Thymus (tissue), 11 donors: Measurements from ENCODE around the gene SLC8A2. TPM values are rescaled to one million over a fixed set of nuclear protein-coding genes. Genes with fewer than 3 reads are reported as not detected.

Source experiments
- DNase-seq, 9 donors: peaks; one replicate each; pipeline ENCODE4 v3.0.0-alpha.2; 2013; ENCODE audit warnings: low spot score in 9 of 9, low read depth in 6 of 9, missing footprints in 1 of 9
- H3K27ac ChIP-seq, 2 donors: one replicate each; pipeline ENCODE4 v1.5.1; 2013; ENCODE audit warnings: control low read depth in 1 of 2, low read depth in 1 of 2, low read length in 1 of 2, mild to moderate bottlenecking in 1 of 2, moderate library complexity in 1 of 2
- H3K27me3 ChIP-seq, 2 donors: one replicate each; pipeline ENCODE4 v1.5.1; 2013; ENCODE audit warnings: low read length in 1 of 2; ENCODE audit not compliant: control insufficient read depth in 2 of 2, insufficient read depth in 1 of 2
- H3K36me3 ChIP-seq, 2 donors: one replicate each; pipeline ENCODE4 v1.5.1; 2013; ENCODE audit warnings: low read length in 1 of 2, mild to moderate bottlenecking in 1 of 2, moderate library complexity in 1 of 2; ENCODE audit not compliant: control insufficient read depth in 2 of 2, insufficient read depth in 2 of 2
- H3K4me1 ChIP-seq, 2 donors: one replicate each; pipeline ENCODE4 v1.5.1; 2013; ENCODE audit warnings: low read length in 2 of 2; ENCODE audit not compliant: control insufficient read depth in 2 of 2, insufficient read depth in 2 of 2
- H3K4me3 ChIP-seq, 2 donors: one replicate each; pipeline ENCODE4 v1.5.1; 2013; ENCODE audit warnings: low read length in 2 of 2, control low read depth in 1 of 2, mild to moderate bottlenecking in 1 of 2
- H3K9me3 ChIP-seq, 2 donors: one replicate each; pipeline ENCODE4 v1.5.1; 2013; ENCODE audit warnings: low read length in 1 of 2, mild to moderate bottlenecking in 1 of 2; ENCODE audit not compliant: control insufficient read depth in 2 of 2, insufficient read depth in 1 of 2
- WGBS: extraction: QIAGEN DNeasy Blood & Tissue Kit; methylation state at CpG from one replicate; pipeline ENCODE4 v1.1.7; 2013; 5-methylcytosine and 5-hydroxymethylcytosine counted together
- polyA plus RNA-seq: library from polyadenylated mRNA; stranded (reverse); fragments of 200-250 nt; gene quantifications from one replicate; pipeline ENCODE4 v1.2.3, GENCODE V29; 2013
- total RNA-seq: library from RNA; stranded (reverse); fragments of 120-200 nt; gene quantifications from one replicate; pipeline ENCODE4 v1.2.4, GENCODE V29; 2013
- donor health status: healthy.

SLC8A2 gene
- total and polyA plus RNA-seq, 2 donors = 0.14 to 0.16 TPM

DNA sequence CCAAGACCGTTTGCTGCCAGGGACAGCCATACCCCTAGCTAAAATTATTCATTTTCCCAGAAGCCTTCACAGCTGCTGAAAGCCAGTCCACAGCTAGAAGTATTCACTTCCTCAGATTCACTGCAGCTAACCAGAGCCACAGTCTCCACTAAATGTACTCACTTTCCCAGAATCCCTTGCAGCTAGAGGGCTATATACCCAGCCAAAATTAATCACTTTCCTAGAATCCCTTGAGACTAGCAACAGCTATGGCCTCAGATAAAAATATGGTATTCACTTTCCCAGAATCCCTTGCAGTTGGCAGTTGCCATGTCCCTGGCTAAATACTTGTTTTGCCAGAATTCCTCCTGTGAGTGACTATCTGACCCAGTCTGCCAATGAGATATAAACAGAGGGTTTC, 38.6 kb downstream of the SLC8A2 start:
- peaks cover under 1 to 20% of the 10 kb centered on the region in 2 donors for H3K4me1 ChIP-seq
- no peak for DNase-seq
- peaks cover 32 to 66% of the 10 kb centered on the region in 2 donors for H3K27me3 ChIP-seq
- no peak overlapping the region for H3K27ac ChIP-seq
- H3K4me3 ChIP-seq = no peak overlapping the region
- WGBS = 15% methylated on average over 1 of the region's 1 CpG
- no peaks in the 10 kb centered on the region for H3K36me3 ChIP-seq
- H3K9me3 ChIP-seq = peaks cover 0 to 5% of the 10 kb centered on the region in 2 donors

DNA sequence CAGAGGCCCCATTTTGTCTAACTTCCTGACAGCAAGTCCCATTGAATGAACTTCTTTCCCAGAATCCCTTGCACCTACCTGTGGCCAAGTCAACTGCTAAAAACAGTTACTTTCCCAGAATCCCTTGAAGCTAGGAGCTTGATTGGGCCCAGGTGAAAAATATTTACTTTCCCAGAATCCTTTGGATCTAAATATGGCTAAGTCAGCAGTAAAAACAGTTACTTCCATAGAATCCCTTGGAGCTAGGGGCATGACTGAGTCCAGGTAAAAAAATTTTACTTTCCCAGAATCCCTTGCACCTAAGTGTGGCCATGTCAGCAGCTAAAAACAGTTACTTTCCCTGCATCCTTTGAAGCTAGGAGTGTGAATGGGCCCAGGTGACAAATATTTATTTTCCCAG, 39.2 kb downstream of the SLC8A2 start:
- H3K27ac ChIP-seq = no peak overlapping the region
- peaks cover 33 to 66% of the 10 kb centered on the region in 2 donors for H3K27me3 ChIP-seq
- H3K36me3 ChIP-seq = no peaks in the 10 kb centered on the region
- DNase-seq = no peak
- H3K4me1 ChIP-seq = peaks cover 3 to 26% of the 10 kb centered on the region in 2 donors
- H3K4me3 ChIP-seq = no peak overlapping the region
- peaks cover 0 to 5% of the 10 kb centered on the region in 2 donors for H3K9me3 ChIP-seq

GRCh38 chr19:47432091-47432490, 39.6 kb downstream of the SLC8A2 start:
- Histone ChIP-seq H3K9me3 (peaks cover 0 to 5% of the 10 kb centered on the region in 2 donors), H3K27me3 (peaks cover 35 to 68% of the 10 kb centered on the region in 2 donors), H3K4me3 (no peak overlapping the region), H3K36me3 (no peaks in the 10 kb centered on the region), H3K4me1 (peaks cover 3 to 28% of the 10 kb centered on the region in 2 donors), H3K27ac (no peak overlapping the region)
- 56% methylated on average over 18 of the region's 18 CpGs for WGBS
- no peak for DNase-seq

- no peak for DNase-seq
- peak overlapping the region in 1 of 2 donors; percentile 15 for H3K4me3 ChIP-seq
Measured at GRCh38 chr19:47430041-47430802, 41.5 kb downstream of the SLC8A2 start.

GRCh38 chr19:47429140-47429793, 42.4 kb downstream of the SLC8A2 start:
- WGBS = 22% methylated on average over 20 of the region's 20 CpGs
- no peak overlapping the region for H3K27ac ChIP-seq
- peaks cover 3 to 26% of the 10 kb centered on the region in 2 donors for H3K4me1 ChIP-seq
- DNase-seq = no peak
- peaks cover 35 to 89% of the 10 kb centered on the region in 2 donors for H3K27me3 ChIP-seq
- peaks cover 0 to 5% of the 10 kb centered on the region in 2 donors for H3K9me3 ChIP-seq
- H3K4me3 ChIP-seq = no peak overlapping the region
- H3K36me3 ChIP-seq = no peaks in the 10 kb centered on the region

More at GRCh38 chr19:47430041-47430802, 41.5 kb downstream of the SLC8A2 start:
- 7% methylated on average over 69 of the region's 69 CpGs for WGBS
- Histone ChIP-seq H3K4me1 (peaks cover 3 to 26% of the 10 kb centered on the region in 2 donors), H3K9me3 (peaks cover 0 to 5% of the 10 kb centered on the region in 2 donors), H3K27me3 (peaks cover 35 to 81% of the 10 kb centered on the region in 2 donors), H3K27ac (no peak overlapping the region), H3K36me3 (no peaks in the 10 kb centered on the region)

GRCh38 chr19:47428177-47428894, 43.4 kb downstream of the SLC8A2 start:
- H3K4me1 ChIP-seq = peaks cover 3 to 26% of the 10 kb centered on the region in 2 donors
- H3K36me3 ChIP-seq = no peaks in the 10 kb centered on the region
- WGBS = 2% methylated on average over 27 of the region's 27 CpGs
- H3K27ac ChIP-seq = no peak overlapping the region
- H3K4me3 ChIP-seq = no peak overlapping the region
- H3K27me3 ChIP-seq = peaks cover 40 to 96% of the 10 kb centered on the region in 2 donors
- DNase-seq = peak in 6 of 9 donors; percentile 33 to 75 (median 48)
- H3K9me3 ChIP-seq = peaks cover 0 to 5% of the 10 kb centered on the region in 2 donors

GRCh38 chr19:47427241-47428176, 44.2 kb downstream of the SLC8A2 start:
- Histone ChIP-seq H3K4me1 (peaks cover 3 to 26% of the 10 kb centered on the region in 2 donors), H3K27ac (peak overlapping the region in 1 of 2 donors; percentile 26), H3K27me3 (peaks cover 42 to 97% of the 10 kb centered on the region in 2 donors), H3K9me3 (peaks cover 0 to 5% of the 10 kb centered on the region in 2 donors), H3K4me3 (no peak overlapping the region), H3K36me3 (no peaks in the 10 kb centered on the region)
- 11% methylated on average over 17 of the region's 17 CpGs for WGBS
- peak in 5 of 9 donors; percentile 34 to 67 (median 50) for DNase-seq

DNA sequence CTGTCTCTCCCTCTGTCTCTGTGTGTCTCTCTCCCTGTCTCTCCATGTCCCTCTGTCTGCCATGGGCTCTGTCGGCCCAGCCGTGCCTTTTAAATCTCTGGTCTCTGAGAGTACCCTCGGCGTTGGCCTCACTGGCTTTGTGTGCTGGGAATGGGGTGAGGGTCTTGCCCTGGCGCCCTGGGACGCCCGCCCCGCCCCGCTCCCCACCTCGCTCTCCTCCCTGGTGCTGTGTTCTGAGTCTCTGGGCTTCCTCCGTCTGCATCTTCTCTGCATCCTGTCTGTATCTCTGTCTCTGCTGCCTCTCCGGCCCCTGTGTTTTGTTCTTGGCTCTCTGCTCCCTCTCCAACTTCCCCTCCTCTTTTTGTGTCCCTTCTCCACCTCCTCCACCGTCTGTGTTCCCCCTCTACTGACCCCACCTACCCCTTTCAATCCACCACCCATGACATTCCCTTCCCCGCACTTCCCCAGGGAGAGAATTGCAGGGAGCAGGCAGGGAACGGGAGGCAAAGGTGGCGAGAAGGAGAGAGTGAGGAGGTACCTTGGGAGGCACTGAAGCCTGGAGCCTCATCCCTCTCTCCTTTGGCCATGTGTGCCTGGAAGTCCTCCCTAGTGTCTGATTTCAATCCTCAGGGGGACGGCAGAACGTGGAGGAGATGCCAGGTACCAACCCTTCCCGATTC, 48.4 kb downstream of the SLC8A2 start:
- Histone ChIP-seq H3K9me3 (peaks cover 0 to 1% of the 10 kb centered on the region in 2 donors), H3K27me3 (peaks cover 42 to 97% of the 10 kb centered on the region in 2 donors), H3K27ac (no peak overlapping the region), H3K4me3 (no peak overlapping the region), H3K4me1 (peaks cover 5 to 11% of the 10 kb centered on the region in 2 donors), H3K36me3 (no peaks in the 10 kb centered on the region)
- 19% methylated on average over 19 of the region's 19 CpGs for WGBS
- no peak for DNase-seq
